ENCODE results near the gene SMAD5. TPM values are rescaled to one million over a fixed set of nuclear protein-coding genes. Genes with fewer than 3 reads are reported as not detected.

SMAD5 gene
- total and polyA plus RNA-seq, 2 of the 13 experiments (the other 11 are each of a cell fraction or from before 2014, with no cell fraction given) = 27.2 to 48.5 TPM

- intact Hi-C loops (cut with micrococcal nuclease; ENCODE audit: unreplicated experiment) = no loop called here
- TF ChIP-seq DMAP1 (CRISPR knock-in tag; IDR thresholded peaks at IDR 0.05) = no peak
- no peak for TF ChIP-seq STAT6 (CRISPR knock-in tag; IDR thresholded peaks at IDR 0.05; ENCODE audit: borderline replicate concordance)
- TF ChIP-seq AHR (CRISPR knock-in tag; IDR thresholded peaks at IDR 0.05) = no peak
- no peak for TF ChIP-seq ZNF564 (CRISPR knock-in tag; IDR thresholded peaks at IDR 0.05)
- no peak for TF ChIP-seq DR1 (CRISPR knock-in tag; IDR thresholded peaks at IDR 0.05)
- no peak for TF ChIP-seq PPARG (CRISPR knock-in tag; conservative IDR thresholded peaks at IDR 0.05)
- Histone ChIP-seq H3K36me3 (replicated peaks in 1 of 2; ENCODE audit: control insufficient read depth in 1 of 2, insufficient read depth in 2 of 2, low read length in 2 of 2) (no peaks in the 10 kb centered on the region), H3K4me3 (replicated peaks in 1 of 3; ENCODE audit: insufficient read depth in 1 of 3, low read depth in 2 of 3, low read length in 3 of 3) (no peak overlapping the region), H2AFZ (ENCODE audit: low read length) (no peak overlapping the region), H3K79me2 (ENCODE audit: insufficient read depth, low read length) (no peaks in the 10 kb centered on the region), H3K9ac (ENCODE audit: insufficient read depth, low read depth, low read length) (no peak overlapping the region), H3K27ac (ENCODE audit: extremely low read length, insufficient read depth, low read length) (no peak overlapping the region), H3K27me3 (ENCODE audit: control insufficient read depth in 1 of 2, insufficient read depth in 2 of 2, low read length in 2 of 2) (peaks cover 0 to 14% of the 10 kb centered on the region in 2 experiments; a peak in 2 of 5 replicates), H3K4me2 (ENCODE audit: low read depth, low read length) (no peak overlapping the region), H4K20me1 (ENCODE audit: insufficient read depth, low read length) (no peaks in the 10 kb centered on the region), H3K9me3 (ENCODE audit: low read length) (no peaks in the 10 kb centered on the region), H3K4me1 (ENCODE audit: insufficient read depth, low read length) (no peaks in the 10 kb centered on the region)
- BruUV-seq (replicated peaks) = no TSS peak
- ChIA-PET POLR2A (no interaction called here), CTCF (ENCODE audit: low intra/inter-chr PET ratio, low total read pairs) (no interaction called here)
- in situ Hi-C loops (cut with HindIII; ENCODE audit: extremely low pct_ligation_motif_present, low pct_unique_long_range_greater_than_20kb) = no loop called here
- ATAC-seq (no peak), DNase-seq (ENCODE audit: low spot score) (no peak), FAIRE-seq (no peak)
- WGBS (ENCODE audit: low lambda C conversion rate) = 19% methylated on average over 5 of the region's 6 CpGs
These were observed 99.7 kb downstream of the SMAD5 start for GRCh38 chr5:136232316-136232715.

Small RNA genes lying within 50 kb of the gene (small RNA-seq; reads per million reads assigned to genes)
- gene RF02173 (ENCODE audit: insufficient read depth in 2 of 3, insufficient read length in 3 of 3, low read depth in 2 of 3, low replicate concordance in 1 of 3) = 0 reads per million in 3 experiments
- 0 reads per million in 3 experiments for gene RF02175 (ENCODE audit: insufficient read depth in 2 of 3, insufficient read length in 3 of 3, low read depth in 2 of 3, low replicate concordance in 1 of 3)
- 0 reads per million in 3 experiments for gene RF02176 (ENCODE audit: insufficient read depth in 2 of 3, insufficient read length in 3 of 3, low read depth in 2 of 3, low replicate concordance in 1 of 3)

Other genes starting within 250 kb of the SMAD5 start
- not detected in 2 replicates for gene IL9, start 237.0 kb upstream of the SMAD5 start, total RNA-seq (2016; rRNA removed; fragmentation: Illumina TruSeq; extraction: Trizol)
- gene IL9, start 237.0 kb upstream of the SMAD5 start, polyA plus RNA-seq (2011; rRNA removed) = not detected in 2 replicates
- not detected in 2 replicates for gene LECT2, start 177.9 kb upstream of the SMAD5 start, total RNA-seq (2016; rRNA removed; fragmentation: Illumina TruSeq; extraction: Trizol)
- not detected in 2 replicates for gene LECT2, start 177.9 kb upstream of the SMAD5 start, polyA plus RNA-seq (2011; rRNA removed)
- 138 and 275 TPM in 2 replicates for gene TGFBI, start 103.9 kb upstream of the SMAD5 start, total RNA-seq (2016; rRNA removed; fragmentation: Illumina TruSeq; extraction: Trizol)
- gene TGFBI, start 103.9 kb upstream of the SMAD5 start, polyA plus RNA-seq (2011; rRNA removed) = 441 and 457 TPM in 2 replicates
- gene SMIM32, start 60.3 kb downstream of the SMAD5 start, total RNA-seq (2016; rRNA removed; fragmentation: Illumina TruSeq; extraction: Trizol) = 0.20 TPM in 1 of 2 replicates, not detected in the other
- 0.05 and 0.15 TPM in 2 replicates for gene SMIM32, start 60.3 kb downstream of the SMAD5 start, polyA plus RNA-seq (2011; rRNA removed)
- gene TRPC7, start 232.7 kb downstream of the SMAD5 start, total RNA-seq (2016; rRNA removed; fragmentation: Illumina TruSeq; extraction: Trizol) = not detected in 2 replicates
- gene TRPC7, start 232.7 kb downstream of the SMAD5 start, polyA plus RNA-seq (2011; rRNA removed) = not detected in 2 replicates

Measured in HepG2 (cell line).